Astrocyte (in vitro differentiated cells and primary cell): ENCODE data around the gene AMOTL2.

Source experiments
- CTCF ChIP-seq: IDR thresholded peaks from 2 replicates; pipeline ENCODE4 v1.5.1; 2011; ENCODE audit warnings: low read depth, mild to moderate bottlenecking, inconsistent platforms, low read length, moderate library complexity; ENCODE audit not compliant: insufficient read depth
- EZH2 ChIP-seq: IDR thresholded peaks from 2 replicates; pipeline ENCODE4 v1.6.1; 2012; ENCODE audit warnings: mild to moderate bottlenecking, low read length, inconsistent platforms; ENCODE audit not compliant: insufficient read depth

GRCh38 chr3:134333522-134334181 is 40.6 kb downstream of the AMOTL2 start:
- no peak for TF ChIP-seq CTCF
- TF ChIP-seq EZH2, result no peak
